ENCODE data around the gene SIGLEC10. TPM values are rescaled to one million over a fixed set of nuclear protein-coding genes. Genes with fewer than 3 reads are reported as not detected.

The SIGLEC10 gene
- total RNA-seq, 1 donor from 2014 or later = not detected

DNA sequence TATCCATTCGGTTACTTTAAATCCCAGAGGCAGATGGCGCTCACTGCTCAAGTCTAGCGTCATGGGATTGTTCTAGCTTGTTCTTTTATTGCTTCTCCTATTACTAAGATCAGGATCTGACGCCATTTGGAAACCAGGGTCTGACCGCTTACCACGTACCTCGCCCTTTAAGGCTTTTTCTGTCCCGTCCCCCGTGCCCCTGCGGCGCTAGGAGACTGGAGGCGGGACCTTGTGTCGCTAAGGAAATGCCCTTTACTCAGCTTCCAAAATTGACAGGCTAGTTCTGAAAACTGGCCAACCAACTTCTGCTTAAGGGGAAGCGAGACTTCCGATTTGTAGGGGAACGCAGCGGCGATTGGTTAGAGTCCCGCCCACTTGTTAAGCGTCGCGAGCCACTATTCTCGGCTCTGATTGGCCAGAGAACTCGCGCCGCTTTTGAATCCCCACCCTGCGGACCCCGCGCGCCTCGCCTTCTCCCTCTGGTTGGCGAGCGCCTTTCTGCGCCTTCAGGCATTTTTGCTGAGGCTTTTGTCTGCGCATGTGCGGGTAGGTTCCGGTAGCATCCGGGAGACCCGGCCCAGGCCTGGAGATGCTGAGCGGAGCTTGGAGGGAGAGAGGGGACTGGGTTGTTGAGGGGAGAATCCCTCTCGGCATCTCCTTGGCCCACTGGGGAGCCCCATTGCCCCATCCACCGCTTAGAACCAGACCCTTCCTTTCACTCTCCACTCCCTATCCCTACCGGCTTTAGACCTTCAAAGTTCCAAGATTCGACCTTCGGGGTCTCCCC, 23.2 kb downstream of the SIGLEC10 start:
- Mint-ChIP-seq H3K4me3 (peak overlapping the region; percentile 93), H3K4me1 (peaks cover 37% of the 10 kb centered on the region), H3K27ac (ENCODE audit: unreplicated experiment) (peak overlapping the region; percentile 92), H3K27me3 (ENCODE audit: low read depth) (no peaks in the 10 kb centered on the region), H3K9me3 (peaks cover 4% of the 10 kb centered on the region), H3K36me3 (ENCODE audit: low read depth) (no peaks in the 10 kb centered on the region)
- DNase-seq (ENCODE audit: low read depth, low spot score) = peak; percentile 88
- TF ChIP-seq CTCF (conservative IDR thresholded peaks at IDR 0.05) = no peak

GRCh38 chr19:51392701-51393100, 24.7 kb downstream of the SIGLEC10 start:
- peaks cover 4% of the 10 kb centered on the region for H3K9me3 Mint-ChIP-seq
- H3K36me3 Mint-ChIP-seq (ENCODE audit: low read depth) = no peaks in the 10 kb centered on the region
- no peak for DNase-seq (ENCODE audit: low read depth, low spot score)
- no peak overlapping the region for H3K27ac Mint-ChIP-seq (ENCODE audit: unreplicated experiment)
- H3K4me3 Mint-ChIP-seq = no peak overlapping the region
- H3K27me3 Mint-ChIP-seq (ENCODE audit: low read depth) = no peaks in the 10 kb centered on the region
- TF ChIP-seq CTCF (conservative IDR thresholded peaks at IDR 0.05) = no peak
- peaks cover 32% of the 10 kb centered on the region for H3K4me1 Mint-ChIP-seq

DNA sequence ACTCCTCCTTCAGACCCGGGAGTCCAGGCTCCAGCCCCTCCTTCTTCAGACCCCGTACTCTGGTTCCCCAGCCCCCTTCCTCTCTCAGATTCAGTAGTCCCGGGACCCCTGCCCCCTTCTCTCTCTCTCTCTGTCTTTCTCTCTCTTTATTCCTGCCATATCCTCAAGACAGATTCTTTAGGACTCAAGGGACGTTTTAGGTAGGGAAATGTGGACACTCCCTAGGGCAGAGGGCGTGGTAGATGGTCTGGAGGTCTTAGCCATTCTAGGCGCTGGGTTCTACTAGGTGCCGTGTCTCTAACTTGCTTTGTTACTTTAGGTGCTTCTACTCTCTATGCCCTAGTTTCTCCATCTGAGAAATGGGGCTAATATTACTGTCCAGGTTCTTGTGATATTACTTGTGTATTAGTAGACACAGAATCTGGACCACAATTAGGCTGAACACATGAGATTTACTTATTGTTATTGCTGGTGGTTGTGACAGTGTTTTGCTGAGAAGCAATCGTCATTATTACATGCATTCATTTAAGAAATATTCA, 26.3 kb downstream of the SIGLEC10 start:
- Mint-ChIP-seq H3K4me3 (peak overlapping the region; percentile 38), H3K27ac (ENCODE audit: unreplicated experiment) (no peak overlapping the region), H3K4me1 (peaks cover 29% of the 10 kb centered on the region), H3K27me3 (ENCODE audit: low read depth) (no peaks in the 10 kb centered on the region), H3K9me3 (peaks cover 4% of the 10 kb centered on the region), H3K36me3 (ENCODE audit: low read depth) (no peaks in the 10 kb centered on the region)
- no peak for DNase-seq (ENCODE audit: low read depth, low spot score)
- no peak for TF ChIP-seq CTCF (conservative IDR thresholded peaks at IDR 0.05)

- Mint-ChIP-seq H3K36me3 (ENCODE audit: low read depth) (no peaks in the 10 kb centered on the region), H3K9me3 (peaks cover 3% of the 10 kb centered on the region), H3K4me1 (peaks cover 19% of the 10 kb centered on the region), H3K4me3 (no peak overlapping the region), H3K27me3 (ENCODE audit: low read depth) (no peaks in the 10 kb centered on the region), H3K27ac (ENCODE audit: unreplicated experiment) (no peak overlapping the region)
- no peak for DNase-seq (ENCODE audit: low read depth, low spot score)
- no peak for TF ChIP-seq CTCF (conservative IDR thresholded peaks at IDR 0.05)
These were observed 28.3 kb downstream of the SIGLEC10 start for GRCh38 chr19:51389143-51389542.

GRCh38 chr19:51387924-51388389, 29.5 kb downstream of the SIGLEC10 start, which contains the start of gene LIM2:
TSS of gene LIM2 (minus strand) at chr19:51387974. CDS start at chr19:51387443, 531 bp downstream.
- peaks cover 14% of the 10 kb centered on the region for H3K4me1 Mint-ChIP-seq
- H3K9me3 Mint-ChIP-seq = no peaks in the 10 kb centered on the region
- TF ChIP-seq CTCF (conservative IDR thresholded peaks at IDR 0.05) = no peak
- H3K27me3 Mint-ChIP-seq (ENCODE audit: low read depth) = no peaks in the 10 kb centered on the region
- H3K36me3 Mint-ChIP-seq (ENCODE audit: low read depth) = no peaks in the 10 kb centered on the region
- H3K27ac Mint-ChIP-seq (ENCODE audit: unreplicated experiment) = peak within 1 kb of the TSS; percentile 62
- H3K4me3 Mint-ChIP-seq = no peak within 1 kb of the TSS
- no peak for DNase-seq (ENCODE audit: low read depth, low spot score)
